HEK293T (cell line): ENCODE results near the gene OGG1.

Experiments used
- ARNT ChIP-seq: fragments of 450-650 bp; IDR thresholded peaks from 2 replicates; pipeline ENCODE4 v1.6.1; 2017; ENCODE audit warnings: mild to moderate bottlenecking
- BHLHE40 ChIP-seq: fragments of 450-650 bp; IDR thresholded peaks from 2 replicates; pipeline ENCODE4 v1.6.1; 2016; ENCODE audit warnings: mild to moderate bottlenecking, moderate library complexity, borderline replicate concordance
- ELF4 ChIP-seq: fragments of 450-650 bp; IDR thresholded peaks from 2 replicates; pipeline ENCODE4 v1.6.1; 2017; ENCODE audit warnings: antibody characterized with exemption
- FOXA1 ChIP-seq: fragments of 450-650 bp; IDR thresholded peaks from 2 replicates; pipeline ENCODE4 v1.6.1; 2016; ENCODE audit warnings: mild to moderate bottlenecking
- FOXK2 ChIP-seq: fragments of 450-650 bp; IDR thresholded peaks from 2 replicates; pipeline ENCODE4 v1.6.1; 2016; ENCODE audit warnings: mild to moderate bottlenecking
- FOXM1 ChIP-seq: fragments of 450-650 bp; IDR thresholded peaks from 2 replicates; pipeline ENCODE4 v1.6.1; 2017; ENCODE audit warnings: mild to moderate bottlenecking, borderline replicate concordance
- L3MBTL2 ChIP-seq: fragments of 450-650 bp; conservative IDR thresholded peaks from 2 replicates; pipeline ENCODE4 v1.6.1; 2016; ENCODE audit warnings: mild to moderate bottlenecking
- LEF1 ChIP-seq: fragments of 450-650 bp; IDR thresholded peaks from 2 replicates; pipeline ENCODE4 v1.6.1; 2017; ENCODE audit warnings: mild to moderate bottlenecking, borderline replicate concordance
- SUZ12 ChIP-seq: fragments of 450-650 bp; IDR thresholded peaks from 2 replicates; pipeline ENCODE4 v1.6.1; 2016; ENCODE audit warnings: mild to moderate bottlenecking
- ZNF384 ChIP-seq: fragments of 450-650 bp; IDR thresholded peaks from 2 replicates; pipeline ENCODE4 v1.6.1; 2016
- TF ChIP-seq, protein P1 (sequence below): fragments of 450-650 bp; IDR thresholded peaks from 2 replicates; pipeline ENCODE4 v1.6.1; 2016

DNA sequence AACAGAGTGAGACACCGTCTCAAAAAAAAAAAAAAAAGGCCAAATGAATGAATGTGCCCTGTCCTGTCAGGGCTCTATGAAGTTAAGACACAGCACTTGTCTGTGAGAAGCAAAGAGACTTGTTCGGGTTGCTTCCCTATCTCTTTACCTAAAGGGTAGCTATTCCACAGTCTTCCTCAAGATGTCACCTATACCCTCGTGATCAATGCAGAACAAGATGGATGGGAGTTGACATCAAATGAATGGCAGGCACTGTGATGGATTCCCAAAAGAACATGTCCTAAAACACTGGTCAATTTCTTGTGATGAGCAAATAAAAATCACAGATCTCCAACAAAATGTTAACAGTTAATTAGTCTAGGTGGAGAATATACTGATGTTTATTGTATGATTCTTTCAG is 33.0 kb downstream of the OGG1 start:
- TF ChIP-seq L3MBTL2, result no peak
- no peak for TF ChIP-seq SUZ12
- TF ChIP-seq, protein P1, sequence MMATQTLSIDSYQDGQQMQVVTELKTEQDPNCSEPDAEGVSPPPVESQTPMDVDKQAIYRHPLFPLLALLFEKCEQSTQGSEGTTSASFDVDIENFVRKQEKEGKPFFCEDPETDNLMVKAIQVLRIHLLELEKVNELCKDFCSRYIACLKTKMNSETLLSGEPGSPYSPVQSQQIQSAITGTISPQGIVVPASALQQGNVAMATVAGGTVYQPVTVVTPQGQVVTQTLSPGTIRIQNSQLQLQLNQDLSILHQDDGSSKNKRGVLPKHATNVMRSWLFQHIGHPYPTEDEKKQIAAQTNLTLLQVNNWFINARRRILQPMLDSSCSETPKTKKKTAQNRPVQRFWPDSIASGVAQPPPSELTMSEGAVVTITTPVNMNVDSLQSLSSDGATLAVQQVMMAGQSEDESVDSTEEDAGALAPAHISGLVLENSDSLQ, result peak; percentile 74
- no peak for TF ChIP-seq ARNT
- no peak for TF ChIP-seq FOXA1
- TF ChIP-seq ELF4, result no peak
- TF ChIP-seq FOXK2, result no peak
- no peak for TF ChIP-seq ZNF384
- no peak for TF ChIP-seq LEF1
- no peak for TF ChIP-seq FOXM1
- TF ChIP-seq BHLHE40, result no peak
